Erythroblast (primary cell): ENCODE results near the gene CA4.
A peak's percentile ranks its signal among the peaks of the same experiment; 100 is the strongest.

Experiments used
- DNase-seq, 2 experiments: peaks; one replicate each; lab custom pipeline; 2025; lab: John Stamatoyannopoulos, UW
- GATA1 ChIP-seq: IDR thresholded peaks from 2 replicates; pipeline ENCODE4 v1.6.1; 2011; ENCODE audit warnings: low read depth, mild to moderate bottlenecking, control low read depth, low read length, moderate library complexity
- POLR2A ChIP-seq: IDR thresholded peaks from 2 replicates; pipeline ENCODE4 v1.6.1; 2011; ENCODE audit warnings: mild to moderate bottlenecking, low read length

The CA4 gene

GRCh38 chr17:60141111-60142018 is 8.4 kb upstream of the CA4 start:
- no peak for DNase-seq
- TF ChIP-seq GATA1 (no peak), POLR2A (no peak)

GRCh38 chr17:60142872-60143499 is 6.8 kb upstream of the CA4 start:
- peak; percentile 74 to 83 for DNase-seq

GRCh38 chr17:60145006-60145935 is 4.5 kb upstream of the CA4 start:
- no peak for DNase-seq
- TF ChIP-seq GATA1 (no peak), POLR2A (no peak)

More at GRCh38 chr17:60142872-60143499, 6.8 kb upstream of the CA4 start:
- no peak for TF ChIP-seq GATA1
- TF ChIP-seq POLR2A = no peak

DNA sequence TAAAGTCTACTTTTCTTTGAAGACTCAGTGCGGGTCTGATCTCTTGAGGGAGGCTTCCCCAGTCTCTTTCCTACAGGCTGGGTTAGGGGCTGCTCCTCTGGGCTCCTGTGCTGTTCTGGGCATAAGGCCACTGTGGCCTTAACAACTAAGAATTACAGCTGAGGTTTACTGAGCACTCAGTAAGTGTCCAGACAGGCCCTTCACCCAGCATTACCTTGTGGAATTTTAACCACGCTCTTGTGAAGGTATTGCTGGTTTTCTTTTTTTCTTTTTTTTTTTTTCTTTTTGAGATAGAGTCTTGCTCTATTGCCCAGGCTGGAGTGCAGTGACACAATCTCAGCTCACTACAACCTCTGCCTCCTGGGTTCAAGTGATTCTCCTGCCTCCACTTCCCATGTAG is 3.6 kb upstream of the CA4 start:
- TF ChIP-seq POLR2A (no peak), GATA1 (no peak)
- no peak for DNase-seq

- DNase-seq = no peak
- no peak for TF ChIP-seq GATA1
- TF ChIP-seq POLR2A = no peak
These were observed 2.1 kb upstream of the CA4 start for GRCh38 chr17:60147553-60148223.

- DNase-seq = no peak
- no peak for TF ChIP-seq POLR2A
- TF ChIP-seq GATA1 = no peak
These were observed 1.4 kb upstream of the CA4 start for GRCh38 chr17:60148373-60148772.

- DNase-seq = no peak
- TF ChIP-seq GATA1 = no peak
- no peak for TF ChIP-seq POLR2A
These were observed 1.6 kb downstream of the CA4 start for GRCh38 chr17:60151355-60151754.

DNA sequence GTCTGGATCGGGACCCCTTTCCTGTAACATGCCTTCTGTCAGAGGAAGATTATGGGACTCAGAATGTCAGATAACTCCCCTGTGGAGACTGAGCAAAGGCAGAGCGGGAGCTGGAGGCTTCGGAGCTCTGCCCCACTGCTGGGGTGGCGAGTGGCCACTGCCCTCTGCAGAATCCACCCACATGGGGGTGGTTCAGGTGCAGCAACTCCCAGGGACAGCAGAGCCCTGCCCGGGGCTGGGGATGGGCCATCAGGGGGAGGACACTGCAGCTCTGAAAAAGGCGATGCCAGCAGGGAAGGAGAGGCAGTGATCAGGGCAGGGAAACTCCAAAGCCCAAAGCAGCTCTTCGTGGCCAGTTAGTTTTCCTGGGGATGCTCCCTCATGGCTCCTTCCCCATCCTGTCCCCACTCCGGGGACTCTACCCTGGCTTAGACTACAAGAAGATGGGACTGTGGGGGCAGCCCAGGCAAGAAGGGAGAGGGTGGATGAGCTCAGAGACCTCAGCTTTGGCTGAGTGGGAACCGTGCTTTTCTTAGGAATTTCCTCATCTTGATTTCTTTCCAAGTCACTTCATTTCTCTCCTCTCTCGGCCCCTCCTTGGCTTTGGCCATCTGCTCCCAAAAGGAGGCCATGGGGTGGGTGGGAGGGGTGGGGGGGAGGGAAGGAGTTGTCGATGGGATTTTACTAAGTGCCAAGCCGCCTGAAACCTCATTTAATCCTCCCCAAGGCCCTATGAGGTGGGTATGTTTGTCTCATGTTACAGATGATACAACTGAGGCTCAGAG is 4.0 kb downstream of the CA4 start:
- TF ChIP-seq GATA1 = no peak
- no peak for TF ChIP-seq POLR2A
- DNase-seq = no peak

- no peak for DNase-seq
- no peak for TF ChIP-seq GATA1
- TF ChIP-seq POLR2A = no peak
These were observed 5.0 kb downstream of the CA4 start for GRCh38 chr17:60154616-60155426.

DNA sequence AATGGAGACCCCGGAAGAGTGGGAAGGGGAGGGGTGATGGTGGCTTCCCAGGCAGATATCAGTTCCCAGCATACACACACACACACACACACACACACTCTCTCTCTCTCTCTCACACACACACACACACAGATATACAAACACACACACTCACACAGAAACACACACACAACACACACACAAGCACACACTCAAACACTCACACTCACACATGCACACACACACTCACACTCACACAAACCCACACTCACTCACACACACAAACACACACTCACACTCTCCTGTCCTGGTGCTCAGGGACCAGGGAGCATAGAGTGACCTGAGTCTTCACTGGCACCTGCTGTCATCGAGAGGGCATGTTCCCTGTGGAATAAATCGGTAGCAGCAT is 5.6 kb downstream of the CA4 start:
- no peak for TF ChIP-seq POLR2A
- TF ChIP-seq GATA1 = no peak
- no peak for DNase-seq

GRCh38 chr17:60155815-60156214 is 6.0 kb downstream of the CA4 start:
- TF ChIP-seq GATA1 = no peak
- no peak for TF ChIP-seq POLR2A
- no peak for DNase-seq
